PC-3 (cell line): Measurements from ENCODE around the gene PPP2R1B.

Experiments used
- CTCF ChIP-seq: fragments of 300-600 bp; sonication (generic); conservative IDR thresholded peaks from 2 replicates; pipeline ENCODE4 v1.5.1; 2017; ENCODE audit warnings: antibody characterized with exemption, low read depth, mild to moderate bottlenecking, low read length
- EZH2 ChIP-seq: fragments of 300-600 bp; sonication (generic); IDR thresholded peaks from one replicate; pipeline ENCODE4 v1.6.1; 2017; ENCODE audit warnings: antibody characterized with exemption, mild to moderate bottlenecking, low read length; ENCODE audit not compliant: unreplicated experiment
- EZH2phosphoT487 ChIP-seq: fragments of 300-600 bp; sonication (generic); IDR thresholded peaks from 2 replicates; pipeline ENCODE4 v1.6.1; 2018; ENCODE audit warnings: mild to moderate bottlenecking, antibody characterized with exemption, low read length, borderline replicate concordance

DNA sequence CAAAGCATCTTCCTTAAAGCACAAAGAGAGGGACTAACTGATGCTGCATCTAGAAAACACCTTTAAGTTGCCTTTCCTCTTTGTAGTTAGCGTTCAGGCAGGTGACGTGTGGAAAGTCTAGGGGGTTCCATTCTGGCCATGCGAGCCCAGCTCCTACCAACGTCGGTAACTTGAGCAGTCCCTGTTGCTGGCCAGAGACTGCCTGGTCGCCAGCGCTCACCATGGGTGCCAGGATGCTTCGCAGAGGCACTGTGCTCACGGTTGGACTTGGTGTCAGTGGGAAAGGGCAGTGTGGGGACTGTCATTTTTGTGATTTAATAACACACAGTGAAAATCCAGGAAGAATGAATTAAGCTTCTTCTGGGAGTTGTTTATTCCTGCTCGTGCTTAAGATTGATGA lies 40.6 kb downstream of the PPP2R1B start:
- TF ChIP-seq CTCF: no peak
- TF ChIP-seq EZH2: no peak
- TF ChIP-seq EZH2phosphoT487: no peak
